CD4-positive, alpha-beta T cell treated with Interleukin-6 at 100 ng/mL for 8 hours (primary cell): ENCODE results near the gene RWDD3.

ENCODE experiments used
- DNase-seq: peaks from one replicate; pipeline ENCODE4 v3.0.0-alpha.2; 2020; ENCODE audit warnings: mixed read lengths, low spot score

RWDD3 gene

DNA sequence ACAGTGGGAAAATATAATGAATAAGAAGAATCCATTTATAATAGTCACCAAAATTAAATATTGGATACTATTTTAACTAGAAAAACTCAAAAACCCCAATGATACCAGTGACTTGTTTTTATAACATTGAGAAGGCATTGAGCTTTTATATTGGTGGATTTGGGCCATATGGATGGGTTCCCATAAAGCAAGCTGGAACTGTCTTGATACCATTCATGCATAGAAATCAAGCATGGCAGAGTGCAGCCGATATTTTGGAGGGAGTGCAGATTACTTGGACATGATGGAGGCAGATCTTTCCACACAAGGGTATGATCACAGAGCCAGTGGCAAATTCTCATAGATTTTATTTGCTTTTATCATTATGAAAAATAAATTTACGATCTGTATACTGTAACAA lies 3.8 kb upstream of the RWDD3 start:
- DNase-seq, result no peak

DNA sequence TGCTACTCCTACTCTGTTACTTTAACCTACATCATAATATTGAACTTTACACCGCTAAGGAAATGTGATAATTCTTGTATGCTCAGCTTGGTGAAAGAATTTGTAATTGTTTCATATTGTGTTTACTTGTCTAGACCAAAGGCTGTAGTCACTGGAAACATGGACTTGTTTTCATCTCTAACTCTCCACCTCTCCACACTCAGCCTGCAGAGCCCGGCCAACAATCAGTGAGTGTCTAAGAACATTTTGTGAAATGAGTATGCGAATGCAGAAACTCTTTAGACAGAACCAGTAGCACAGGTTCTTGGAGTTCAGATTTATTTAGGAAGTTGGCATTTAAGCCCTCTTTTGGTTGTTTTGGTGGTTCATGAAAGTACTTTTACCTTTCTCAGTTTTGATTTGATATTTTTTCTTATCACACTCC lies 3.2 kb upstream of the RWDD3 start:
- DNase-seq, result no peak

- no peak for DNase-seq
These were observed 1.2 kb upstream of the RWDD3 start for GRCh38 chr1:95232646-95233318.

GRCh38 chr1:95233319-95233736 lies 682 bp upstream of the RWDD3 start:
- no peak for DNase-seq

DNA sequence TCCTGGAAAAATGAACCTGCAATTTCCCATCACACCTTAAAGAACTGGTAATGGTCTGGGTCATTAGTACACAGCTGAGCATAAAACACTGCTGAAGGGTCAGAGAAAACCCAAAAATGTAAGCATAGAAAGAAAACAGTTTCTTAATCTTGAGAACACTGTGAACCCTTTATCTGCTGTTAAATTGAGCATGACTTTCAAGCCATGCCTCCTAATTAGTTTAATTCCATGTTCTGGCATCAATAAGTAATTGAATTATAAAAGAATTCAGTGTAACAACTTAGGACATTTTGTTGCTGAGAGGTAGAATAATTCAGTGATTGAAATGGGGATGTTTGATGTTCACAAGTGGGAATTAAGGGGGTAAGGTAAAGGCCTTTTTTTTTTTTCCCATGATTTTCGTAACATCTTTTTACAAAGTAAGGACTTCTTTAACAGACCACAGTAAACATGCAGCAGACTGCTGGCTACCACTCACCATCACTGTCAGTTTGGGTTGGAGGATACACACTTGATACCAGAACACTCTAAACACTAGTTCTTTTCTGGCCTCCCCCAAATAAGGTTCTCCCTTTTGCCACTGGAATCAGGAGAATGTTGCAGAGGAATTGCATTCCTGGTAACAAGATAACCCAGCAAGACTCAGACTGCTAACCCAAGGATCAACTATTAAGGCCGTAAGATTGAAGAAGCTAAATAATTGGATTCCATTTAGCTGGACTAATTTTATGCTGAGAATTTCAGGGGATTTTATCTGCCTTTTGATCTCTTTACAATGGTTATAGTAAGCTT lies 3.0 kb downstream of the RWDD3 start:
- no peak for DNase-seq

DNA sequence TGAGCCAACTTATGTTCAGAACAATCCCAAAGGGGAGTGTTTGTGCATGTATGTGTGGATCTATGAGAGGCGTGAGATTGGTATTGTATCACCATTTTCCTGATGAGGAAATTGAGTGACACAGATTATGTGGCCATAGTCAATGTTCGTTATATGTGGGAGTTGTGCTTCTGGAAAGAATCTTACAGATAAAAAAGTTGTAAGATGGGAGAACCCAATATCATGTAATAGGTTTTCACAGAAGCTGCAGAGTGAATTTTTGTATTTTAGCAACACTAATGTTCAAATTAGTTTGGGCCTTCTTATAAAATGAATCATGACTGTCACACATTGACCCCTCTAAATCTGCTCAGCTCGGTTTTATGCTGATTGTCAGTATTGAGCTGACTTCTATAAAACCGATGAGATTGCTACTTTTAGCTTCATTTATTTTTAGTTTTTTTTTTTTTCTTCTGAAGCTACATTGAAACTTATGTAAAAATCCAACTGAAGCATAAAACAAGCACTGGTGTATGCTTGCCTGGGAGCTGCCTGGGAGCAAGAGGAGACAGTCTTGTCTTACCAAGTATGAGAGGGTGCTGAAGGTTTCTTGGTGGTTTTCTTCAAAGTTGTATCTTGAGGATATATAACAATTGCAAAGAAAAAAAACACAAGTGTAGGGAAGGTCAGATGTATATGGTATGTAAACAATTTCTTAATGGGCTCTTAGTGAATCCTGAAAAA lies 4.1 kb downstream of the RWDD3 start:
- no peak for DNase-seq

GRCh38 chr1:95245029-95245428 lies 11.0 kb downstream of the RWDD3 start:
- DNase-seq, result no peak

- no peak for DNase-seq
These were observed 12.5 kb downstream of the RWDD3 start for GRCh38 chr1:95246511-95246910.

DNA sequence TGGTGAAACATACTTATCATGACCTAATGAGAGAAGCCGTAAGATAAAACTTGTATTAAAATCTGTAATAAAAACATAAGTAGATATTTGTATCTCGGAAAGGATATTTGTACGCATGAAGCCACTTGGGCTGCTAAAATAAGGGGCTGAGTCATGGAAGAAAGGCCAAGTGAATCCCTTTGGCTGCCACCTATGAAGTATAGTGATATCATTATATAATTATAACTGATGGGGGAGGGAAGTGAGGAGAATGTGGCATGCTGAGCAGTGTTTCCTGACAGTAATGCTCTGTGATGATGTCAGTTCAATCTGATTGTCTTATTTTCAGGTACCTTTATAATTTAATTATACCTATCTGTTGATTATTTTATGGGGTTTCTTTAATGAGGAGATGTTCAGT lies 13.6 kb downstream of the RWDD3 start:
- DNase-seq, result no peak

DNA sequence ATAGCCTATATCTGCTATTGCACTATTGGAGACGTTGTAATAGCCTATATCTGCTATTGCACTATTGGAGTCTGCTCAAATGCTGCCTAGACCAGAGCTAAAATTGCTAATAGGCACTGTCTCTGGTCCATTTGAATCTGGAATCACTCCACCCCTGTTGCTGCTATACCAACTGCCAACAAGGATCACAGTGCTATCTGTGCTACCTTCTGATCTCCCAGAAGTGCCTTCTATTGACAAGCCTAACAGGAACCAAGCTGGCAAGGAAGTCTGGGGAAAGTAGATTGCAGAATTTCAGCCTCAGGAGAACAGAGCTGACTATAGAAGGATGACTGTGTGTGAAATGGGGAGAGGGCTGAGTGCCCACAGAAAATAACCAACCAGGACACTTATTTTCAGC lies 15.9 kb downstream of the RWDD3 start:
- DNase-seq, result no peak

DNA sequence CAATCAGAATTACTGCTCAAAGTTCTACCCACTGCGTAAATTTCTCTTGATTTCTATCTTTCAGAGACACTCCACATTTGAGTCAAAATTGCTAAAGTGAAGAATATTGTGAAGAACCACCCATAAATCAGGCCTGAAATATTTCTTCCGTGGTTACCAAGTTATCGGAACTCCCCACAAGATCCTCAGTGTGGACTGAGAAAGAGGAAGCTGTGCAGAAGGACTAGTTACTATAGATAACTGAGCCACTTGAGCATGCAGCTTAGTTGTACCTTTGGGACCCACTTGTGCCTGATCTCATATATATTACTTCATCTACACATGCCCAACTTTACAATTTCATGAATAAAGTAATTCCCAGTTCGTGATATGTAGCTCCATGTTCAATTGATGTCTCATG lies 18.4 kb downstream of the RWDD3 start:
- DNase-seq, result no peak

GRCh38 chr1:95254959-95255358 lies 20.9 kb downstream of the RWDD3 start:
- no peak for DNase-seq

DNA sequence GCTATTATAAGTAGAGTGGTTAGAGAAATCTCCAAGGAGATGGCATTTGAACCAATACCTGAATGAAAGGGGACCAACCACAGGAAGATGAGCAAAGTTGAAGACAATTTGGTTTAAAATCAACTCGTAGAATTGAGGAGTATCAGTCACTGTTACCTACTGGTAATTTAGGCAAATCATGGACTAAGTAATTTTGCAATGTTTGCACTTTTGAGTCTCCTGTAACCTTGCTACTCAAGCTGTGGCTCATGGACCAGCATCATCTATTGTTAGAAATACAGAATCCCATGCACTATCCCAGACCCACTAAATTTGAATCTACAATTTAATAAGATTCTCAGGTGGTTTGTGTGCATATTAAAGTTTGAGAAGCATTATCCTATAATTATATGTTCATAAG lies 21.8 kb downstream of the RWDD3 start:
- DNase-seq, result no peak

DNA sequence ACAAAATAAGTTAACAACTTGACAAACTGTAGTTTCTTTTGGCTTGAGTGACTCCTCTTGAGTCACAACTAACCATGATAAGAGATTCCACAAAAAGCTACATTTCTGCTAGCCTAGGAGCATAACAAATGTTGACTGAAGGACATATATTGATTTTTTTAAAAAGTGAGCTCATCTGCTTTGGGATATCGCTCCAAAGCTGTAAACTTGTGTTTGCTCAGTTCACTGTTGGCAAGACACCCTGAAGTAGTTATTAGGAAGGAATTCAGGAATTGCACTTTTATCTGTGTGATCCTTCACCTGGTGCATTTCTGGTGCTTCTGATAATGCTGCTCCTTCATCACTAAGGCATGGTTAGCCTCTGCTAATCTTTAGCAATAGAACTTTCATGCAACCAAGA lies 23.7 kb downstream of the RWDD3 start:
- DNase-seq, result no peak

GRCh38 chr1:95259245-95259644 lies 25.2 kb downstream of the RWDD3 start:
- no peak for DNase-seq

GRCh38 chr1:95262913-95263312 lies 28.9 kb downstream of the RWDD3 start:
- DNase-seq, result no peak

DNA sequence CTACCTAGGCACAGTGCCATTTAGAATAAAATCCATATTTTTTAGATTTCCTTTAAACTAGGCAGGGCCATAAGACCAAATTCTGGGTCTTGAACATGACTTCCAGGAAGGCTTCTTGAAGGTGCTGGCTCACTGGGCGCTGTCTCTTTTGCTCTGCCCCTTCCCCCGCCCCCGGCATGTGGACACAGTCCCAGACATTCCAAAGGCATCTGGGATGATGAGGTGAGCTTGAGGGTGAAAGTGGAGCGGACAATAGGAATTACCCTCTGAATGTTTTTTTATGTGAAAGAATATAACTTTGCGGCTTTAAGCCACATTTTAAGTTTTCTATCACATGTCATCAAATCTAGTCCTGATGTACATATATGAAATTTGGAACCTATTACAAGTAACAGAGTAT lies 29.4 kb downstream of the RWDD3 start:
- no peak for DNase-seq

- DNase-seq, result no peak
These were observed 31.1 kb downstream of the RWDD3 start for GRCh38 chr1:95265106-95265505.

- no peak for DNase-seq
These were observed 42.4 kb downstream of the RWDD3 start for GRCh38 chr1:95276429-95276828.

DNA sequence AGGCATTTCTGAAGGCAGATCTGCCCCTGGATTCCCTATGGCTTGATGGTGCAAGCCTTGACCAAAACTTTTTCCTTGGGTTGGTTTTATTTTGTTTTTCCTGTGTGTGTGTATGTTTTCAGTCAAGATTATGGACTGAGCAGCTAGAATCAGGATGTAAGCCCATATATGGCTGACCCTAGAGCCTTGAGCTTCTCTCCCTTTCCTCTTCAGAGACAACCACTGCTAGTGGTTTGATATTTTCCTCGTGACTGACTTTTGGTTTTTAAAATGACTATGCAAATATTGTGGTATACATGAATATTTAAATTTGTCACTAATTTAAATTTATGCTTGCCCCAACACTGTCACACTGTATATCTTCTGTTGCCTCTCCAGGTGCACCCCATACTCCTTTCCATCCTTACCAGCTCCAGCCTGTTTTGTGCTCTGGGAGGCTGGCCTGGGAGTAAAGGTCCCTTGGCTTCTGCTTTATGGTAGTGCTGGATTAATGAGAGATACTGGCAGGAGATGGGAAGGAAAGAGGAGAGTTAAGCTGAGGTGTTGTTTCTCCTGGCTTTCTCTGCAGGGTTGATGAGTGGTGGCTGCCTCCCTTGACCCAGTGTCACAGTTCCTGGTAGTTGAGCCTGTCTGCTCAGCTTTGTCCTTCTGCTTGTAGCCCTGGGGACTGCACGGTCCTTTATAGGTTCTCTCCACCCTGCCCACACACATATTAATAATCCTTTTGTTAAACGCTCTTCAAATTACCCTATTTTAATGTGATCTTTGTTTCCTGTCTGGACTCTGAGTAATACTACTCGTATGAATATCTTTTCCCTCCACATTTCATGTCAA lies 44.4 kb downstream of the RWDD3 start:
- no peak for DNase-seq

GRCh38 chr1:95281781-95282517 lies 47.9 kb downstream of the RWDD3 start:
- no peak for DNase-seq

DNA sequence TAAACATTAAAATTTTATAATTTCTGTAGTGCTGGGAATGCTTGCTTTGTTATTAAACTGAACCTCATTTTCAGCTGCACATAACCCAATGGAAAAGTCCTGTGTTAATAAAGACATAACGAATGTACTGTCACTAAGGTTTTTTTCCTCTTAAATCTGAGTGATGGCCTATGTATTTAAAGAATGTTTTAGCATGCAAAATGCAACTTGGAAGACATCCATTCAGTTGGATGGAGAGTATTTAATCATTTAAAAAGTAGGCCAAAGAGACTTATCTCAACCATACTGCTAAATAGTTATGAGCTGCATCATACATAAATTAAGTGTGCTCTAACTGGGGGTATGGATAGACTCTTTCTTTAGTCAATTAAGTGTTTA lies 48.5 kb downstream of the RWDD3 start:
- no peak for DNase-seq
